HepG2 (cell line): ENCODE data around the gene DAPK3. TPM values are rescaled to one million over a fixed set of nuclear protein-coding genes. Genes with fewer than 3 reads are reported as not detected.

ENCODE experiments used
- FOXC1 ChIP-seq: sonication (generic); formaldehyde crosslinking; IDR thresholded peaks from 2 replicates; pipeline ENCODE4 v1.8.0; 2022; ENCODE audit warnings: mild to moderate bottlenecking, missing genetic modification reagents, borderline replicate concordance
- FOXP4 ChIP-seq: sonication (generic); formaldehyde crosslinking; IDR thresholded peaks from 2 replicates; pipeline ENCODE4 v1.4.0; 2020; ENCODE audit warnings: missing genetic modification reagents
- GMEB1 ChIP-seq: sonication (generic); formaldehyde crosslinking; IDR thresholded peaks from 2 replicates; pipeline ENCODE4 v1.5.1; 2020; ENCODE audit warnings: missing genetic modification reagents, mild to moderate bottlenecking, borderline replicate concordance
- HOXA3 ChIP-seq: sonication (generic); formaldehyde crosslinking; IDR thresholded peaks from 2 replicates; pipeline ENCODE4 v1.5.0; 2020; ENCODE audit warnings: missing genetic modification reagents
- KDM2A ChIP-seq: sonication (generic); formaldehyde crosslinking; IDR thresholded peaks from 2 replicates; pipeline ENCODE4 v1.4.0; 2020; ENCODE audit warnings: low read depth, missing genetic modification reagents, borderline replicate concordance
- MXD4 ChIP-seq: IDR thresholded peaks from 2 replicates; pipeline ENCODE4 v1.6.1; 2016; ENCODE audit warnings: mild to moderate bottlenecking, missing biosample characterization, missing genetic modification reagents
- RAD21 ChIP-seq: fragments of 450-650 bp; formaldehyde crosslinking; IDR thresholded peaks from 2 replicates; pipeline ENCODE4 v1.5.0; 2020; ENCODE audit warnings: mild to moderate bottlenecking
- RBFOX2 ChIP-seq: fragments of 200-400 bp; formaldehyde crosslinking; IDR thresholded peaks from 2 replicates; pipeline ENCODE4 v1.6.1; 2017; ENCODE audit warnings: low read depth, mild to moderate bottlenecking, low read length
- SP4 ChIP-seq: sonication (generic); formaldehyde crosslinking; IDR thresholded peaks from 2 replicates; pipeline ENCODE4 v1.8.1; 2023; ENCODE audit warnings: mild to moderate bottlenecking, missing genetic modification reagents
- YEATS4 ChIP-seq: sonication (generic); formaldehyde crosslinking; IDR thresholded peaks from 2 replicates; pipeline ENCODE4 v1.4.0; 2020; ENCODE audit warnings: missing genetic modification reagents, borderline replicate concordance
- ZFP37 ChIP-seq: sonication (generic); formaldehyde crosslinking; IDR thresholded peaks from 2 replicates; pipeline ENCODE4 v1.4.0; 2020; ENCODE audit warnings: missing genetic modification reagents, borderline replicate concordance
- ZNF609 ChIP-seq: sonication (generic); formaldehyde crosslinking; IDR thresholded peaks from 2 replicates; pipeline ENCODE4 v1.4.0; 2020; ENCODE audit warnings: mild to moderate bottlenecking, missing genetic modification reagents, borderline replicate concordance
- ZSCAN31 ChIP-seq: sonication (generic); formaldehyde crosslinking; IDR thresholded peaks from 2 replicates; pipeline ENCODE4 v1.5.0; 2020; ENCODE audit warnings: low read depth, mild to moderate bottlenecking, missing genetic modification reagents
- polyA plus RNA-seq, 8 experiments: library from polyadenylated mRNA; depleted of rRNA in 3 of 8; stranded (reverse) in 7 of 8; unstranded in 1 of 8; fragments of >200 nt; fragmentation: Illumina TruSeq in 4 of 8; extraction: Trizol in 4 of 8; gene quantifications; 2 replicates each; pipeline versions ENCODE4 v1.2.1 to v1.2.3, GENCODE V29; 2011 to 2016; ENCODE audit warnings: low read depth in 4 of 8, missing spikeins in 1 of 8, mixed read lengths in 1 of 8; ENCODE audit not compliant: insufficient read depth in 1 of 8
- total RNA-seq, 5 experiments: library from RNA; depleted of rRNA; stranded (reverse); fragments of >200 nt; fragmentation: Illumina TruSeq; extraction: Trizol; gene quantifications; 2 replicates each; pipeline ENCODE4 v1.2.3, GENCODE V29; 2016; ENCODE audit warnings: low read depth in 1 of 5
- TF ChIP-seq, protein P1 (sequence below): IDR thresholded peaks from 2 replicates; pipeline ENCODE4 v1.6.1; 2012; ENCODE audit warnings: inconsistent platforms
- TF ChIP-seq, protein P2 (sequence below), 2 experiments: sonication (generic) in 1 of 2; formaldehyde crosslinking in 1 of 2; IDR thresholded peaks; 2 replicates each; pipeline versions ENCODE4 v1.5.1 to v1.6.1; 2011 to 2020; ENCODE audit warnings: borderline replicate concordance in 1 of 2, low read depth in 1 of 2, low read length in 1 of 2, mild to moderate bottlenecking in 1 of 2, missing genetic modification reagents in 1 of 2, moderate library complexity in 1 of 2

Gene DAPK3
- total and polyA plus RNA-seq, 2 of the 13 experiments (the other 11 are each of a cell fraction or from before 2014, with no cell fraction given) = 30.5 to 37.3 TPM

DNA sequence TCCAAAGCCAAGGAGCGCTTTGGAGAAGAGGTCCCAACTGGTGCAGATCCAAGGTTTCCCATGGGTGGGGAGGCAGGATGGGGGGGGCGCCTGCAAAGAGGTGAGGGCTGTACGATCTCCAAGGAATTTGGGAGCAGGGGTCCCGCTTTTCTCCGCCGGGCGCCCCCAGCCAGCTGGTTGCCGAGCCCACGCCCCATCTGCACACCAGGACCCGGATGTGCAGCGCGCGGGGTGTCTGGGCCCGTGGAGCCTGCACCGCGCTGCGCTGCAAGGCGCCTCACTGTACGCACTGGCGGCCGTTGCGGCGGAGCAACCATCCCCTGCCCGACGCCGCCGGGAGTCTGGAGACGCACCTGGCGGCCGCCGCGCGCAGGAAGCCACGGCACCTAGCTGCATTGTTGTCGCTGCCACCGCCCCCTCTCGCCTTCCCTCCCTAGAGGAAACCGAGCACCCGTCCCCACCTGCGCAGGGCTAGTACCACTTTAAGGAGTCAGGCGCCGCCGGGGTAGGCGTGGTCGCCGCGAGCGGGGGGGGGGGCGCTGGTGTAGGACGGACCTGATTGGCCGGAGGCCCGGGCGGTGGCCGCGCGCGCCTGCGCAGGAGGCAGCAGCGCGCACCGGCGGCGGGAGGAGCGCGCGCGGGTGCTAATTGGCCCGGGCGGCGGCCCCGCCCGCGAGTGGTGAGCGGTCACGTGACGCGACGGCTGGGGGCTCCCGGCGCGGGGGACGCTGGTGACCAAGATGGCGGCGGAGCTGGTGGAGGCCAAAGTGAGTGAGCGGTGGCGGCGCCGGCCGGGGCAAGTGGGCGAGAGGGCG, 36.3 kb upstream of the DAPK3 start, which contains the start of gene PIAS4 (continued):
- peak; percentile 59; the same call in 1 of the 2 replicates for TF ChIP-seq ZFP37 (CRISPR knock-in tag)
- peak; percentile 63; the same call in 1 of the 2 replicates for TF ChIP-seq MXD4 (CRISPR knock-in tag)
- TF ChIP-seq YEATS4 = peak; percentile 91
- peak; percentile 56; the same call in 1 of the 2 replicates for TF ChIP-seq ZSCAN31 (CRISPR knock-in tag)
- TF ChIP-seq FOXC1 (CRISPR knock-in tag) = no peak
- TF ChIP-seq, protein P1, sequence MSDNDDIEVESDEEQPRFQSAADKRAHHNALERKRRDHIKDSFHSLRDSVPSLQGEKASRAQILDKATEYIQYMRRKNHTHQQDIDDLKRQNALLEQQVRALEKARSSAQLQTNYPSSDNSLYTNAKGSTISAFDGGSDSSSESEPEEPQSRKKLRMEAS = peak; percentile 84
- peak; percentile 51 for TF ChIP-seq KDM2A (CRISPR knock-in tag)
- peak; percentile 50 for TF ChIP-seq FOXP4 (CRISPR knock-in tag)
- TF ChIP-seq, protein P2, sequence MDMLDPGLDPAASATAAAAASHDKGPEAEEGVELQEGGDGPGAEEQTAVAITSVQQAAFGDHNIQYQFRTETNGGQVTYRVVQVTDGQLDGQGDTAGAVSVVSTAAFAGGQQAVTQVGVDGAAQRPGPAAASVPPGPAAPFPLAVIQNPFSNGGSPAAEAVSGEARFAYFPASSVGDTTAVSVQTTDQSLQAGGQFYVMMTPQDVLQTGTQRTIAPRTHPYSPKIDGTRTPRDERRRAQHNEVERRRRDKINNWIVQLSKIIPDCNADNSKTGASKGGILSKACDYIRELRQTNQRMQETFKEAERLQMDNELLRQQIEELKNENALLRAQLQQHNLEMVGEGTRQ (IDR thresholded peaks at IDR 0.05; ENCODE audit: low read depth, low read length) = peak; percentile 92
- TF ChIP-seq, protein P2 (CRISPR knock-in tag; IDR thresholded peaks at IDR 0.05; ENCODE audit: borderline replicate concordance) = peak; percentile 54
- 0 out of 2 replicates have a peak, but pooled peaks have one; percentile 16 for TF ChIP-seq ZNF609 (CRISPR knock-in tag)
- peak; percentile 83 for TF ChIP-seq GMEB1 (CRISPR knock-in tag)
- TF ChIP-seq SP4 = peak; percentile 93
- TF ChIP-seq RAD21 (CRISPR knock-in tag) = peak; percentile 43; the same call in 1 of the 2 replicates
- peak; percentile 86 for TF ChIP-seq RBFOX2
- TF ChIP-seq HOXA3 = peak; percentile 87
